ENCODE data around the gene GNG7. TPM values are rescaled to one million over a fixed set of nuclear protein-coding genes. Genes with fewer than 3 reads are reported as not detected.
A peak's percentile ranks its signal among the peaks of the same experiment; 100 is the strongest.
"Not testable (repeated sequence)": the region's sequence is repeated elsewhere in the genome, so short reads cannot be mapped to it uniquely, and the experiment has no call there.

The GNG7 gene
- total RNA-seq, 1 donor: 0.72 TPM

DNA sequence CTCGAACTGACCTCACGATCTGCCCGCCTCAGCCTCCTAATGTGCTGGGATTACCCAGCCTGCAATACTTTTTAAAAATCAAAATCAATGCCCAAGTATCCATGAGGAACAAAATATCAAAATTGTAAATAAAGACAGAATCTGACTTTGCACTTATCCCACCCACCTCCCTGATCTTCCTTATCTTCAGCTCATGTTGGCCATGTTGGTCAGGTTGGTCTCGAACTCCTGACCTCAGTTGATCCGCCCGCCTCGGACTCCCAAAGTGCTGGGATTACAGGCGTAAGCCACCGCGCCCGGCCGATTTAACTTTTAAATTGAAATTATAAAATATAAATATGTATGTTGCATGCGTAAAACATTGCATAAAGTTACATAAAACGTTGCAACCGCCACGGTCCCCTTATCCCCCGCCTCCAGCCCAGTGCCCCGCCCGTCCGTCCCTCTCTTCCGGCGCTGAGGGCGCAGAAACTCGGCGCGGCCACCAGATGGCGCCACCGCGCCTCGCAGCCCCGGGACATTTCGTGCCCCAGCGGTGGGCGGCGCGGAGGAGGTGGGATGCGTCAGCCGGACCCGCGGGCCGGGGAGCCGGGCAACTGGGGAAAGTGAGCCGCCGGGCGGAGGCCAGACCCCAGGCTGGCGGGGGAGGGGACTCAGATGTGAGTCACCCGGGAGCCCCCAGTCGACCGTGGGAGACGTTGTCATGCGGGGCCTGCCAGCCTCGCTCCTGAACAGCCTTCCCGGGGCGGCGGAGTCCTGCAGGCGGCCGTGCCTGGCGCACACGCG is 228.1 kb downstream of the GNG7 start:
- TF ChIP-seq, protein P1, sequence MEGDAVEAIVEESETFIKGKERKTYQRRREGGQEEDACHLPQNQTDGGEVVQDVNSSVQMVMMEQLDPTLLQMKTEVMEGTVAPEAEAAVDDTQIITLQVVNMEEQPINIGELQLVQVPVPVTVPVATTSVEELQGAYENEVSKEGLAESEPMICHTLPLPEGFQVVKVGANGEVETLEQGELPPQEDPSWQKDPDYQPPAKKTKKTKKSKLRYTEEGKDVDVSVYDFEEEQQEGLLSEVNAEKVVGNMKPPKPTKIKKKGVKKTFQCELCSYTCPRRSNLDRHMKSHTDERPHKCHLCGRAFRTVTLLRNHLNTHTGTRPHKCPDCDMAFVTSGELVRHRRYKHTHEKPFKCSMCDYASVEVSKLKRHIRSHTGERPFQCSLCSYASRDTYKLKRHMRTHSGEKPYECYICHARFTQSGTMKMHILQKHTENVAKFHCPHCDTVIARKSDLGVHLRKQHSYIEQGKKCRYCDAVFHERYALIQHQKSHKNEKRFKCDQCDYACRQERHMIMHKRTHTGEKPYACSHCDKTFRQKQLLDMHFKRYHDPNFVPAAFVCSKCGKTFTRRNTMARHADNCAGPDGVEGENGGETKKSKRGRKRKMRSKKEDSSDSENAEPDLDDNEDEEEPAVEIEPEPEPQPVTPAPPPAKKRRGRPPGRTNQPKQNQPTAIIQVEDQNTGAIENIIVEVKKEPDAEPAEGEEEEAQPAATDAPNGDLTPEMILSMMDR (IDR thresholded peaks at IDR 0.05; ENCODE audit: extremely low read depth, low read depth, low read length): peak; percentile 76
- H3K4me3 ChIP-seq (ENCODE audit: insufficient read depth, low read length): peak overlapping the region; percentile 100
- H3K36me3 ChIP-seq (ENCODE audit: insufficient read depth, low read length): peaks cover 16% of the 10 kb centered on the region
- peak overlapping the region; percentile 77 for H3K27ac ChIP-seq (ENCODE audit: low read depth, low read length)
- peaks cover 28% of the 10 kb centered on the region for H3K79me2 ChIP-seq (ENCODE audit: insufficient read depth, low read length)
- peak; percentile 99 for DNase-seq (ENCODE audit: insufficient read length, low spot score, missing footprints)
- peak overlapping the region; percentile 82 for H3K4me2 ChIP-seq (ENCODE audit: insufficient read depth, low read length)
- no peaks in the 10 kb centered on the region for H3K27me3 ChIP-seq (ENCODE audit: insufficient read depth, low read length)
- peaks cover 24% of the 10 kb centered on the region for H3K4me1 ChIP-seq (ENCODE audit: insufficient read depth, low read length)
- H2AFZ ChIP-seq (ENCODE audit: low read length): no peak overlapping the region
- H4K20me1 ChIP-seq (ENCODE audit: insufficient read depth, low read length): peaks cover 29% of the 10 kb centered on the region
- no peaks in the 10 kb centered on the region for H3K9me3 ChIP-seq (ENCODE audit: low read depth, low read length)

DNA sequence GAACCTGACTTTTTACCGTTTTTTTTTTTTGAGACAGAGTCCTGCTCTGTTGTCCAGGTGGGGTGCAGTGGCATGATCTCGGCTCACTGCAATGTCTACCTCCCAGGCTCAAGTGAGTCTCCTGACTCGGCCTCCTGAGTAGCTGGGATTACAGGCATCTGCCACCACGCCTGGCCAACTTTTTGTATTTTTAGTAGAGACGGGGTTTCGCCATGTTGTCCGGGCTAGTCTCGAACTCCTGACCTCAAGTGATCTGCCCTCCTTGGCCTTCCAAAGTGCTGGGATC is 232.6 kb downstream of the GNG7 start:
- not testable (repeated sequence) for H3K36me3 ChIP-seq (ENCODE audit: insufficient read depth, low read length); H3K27me3 ChIP-seq (ENCODE audit: insufficient read depth, low read length); DNase-seq (ENCODE audit: insufficient read length, low spot score, missing footprints); H3K9me3 ChIP-seq (ENCODE audit: low read depth, low read length); H4K20me1 ChIP-seq (ENCODE audit: insufficient read depth, low read length); H3K79me2 ChIP-seq (ENCODE audit: insufficient read depth, low read length); H3K4me3 ChIP-seq (ENCODE audit: insufficient read depth, low read length)
- Histone ChIP-seq H2AFZ (ENCODE audit: low read length) (peak overlapping the region; percentile 15), H3K4me1 (ENCODE audit: insufficient read depth, low read length) (peaks cover 16% of the 10 kb centered on the region), H3K4me2 (ENCODE audit: insufficient read depth, low read length) (peak overlapping the region; percentile 74), H3K27ac (ENCODE audit: low read depth, low read length) (peak overlapping the region; percentile 73)

DNA sequence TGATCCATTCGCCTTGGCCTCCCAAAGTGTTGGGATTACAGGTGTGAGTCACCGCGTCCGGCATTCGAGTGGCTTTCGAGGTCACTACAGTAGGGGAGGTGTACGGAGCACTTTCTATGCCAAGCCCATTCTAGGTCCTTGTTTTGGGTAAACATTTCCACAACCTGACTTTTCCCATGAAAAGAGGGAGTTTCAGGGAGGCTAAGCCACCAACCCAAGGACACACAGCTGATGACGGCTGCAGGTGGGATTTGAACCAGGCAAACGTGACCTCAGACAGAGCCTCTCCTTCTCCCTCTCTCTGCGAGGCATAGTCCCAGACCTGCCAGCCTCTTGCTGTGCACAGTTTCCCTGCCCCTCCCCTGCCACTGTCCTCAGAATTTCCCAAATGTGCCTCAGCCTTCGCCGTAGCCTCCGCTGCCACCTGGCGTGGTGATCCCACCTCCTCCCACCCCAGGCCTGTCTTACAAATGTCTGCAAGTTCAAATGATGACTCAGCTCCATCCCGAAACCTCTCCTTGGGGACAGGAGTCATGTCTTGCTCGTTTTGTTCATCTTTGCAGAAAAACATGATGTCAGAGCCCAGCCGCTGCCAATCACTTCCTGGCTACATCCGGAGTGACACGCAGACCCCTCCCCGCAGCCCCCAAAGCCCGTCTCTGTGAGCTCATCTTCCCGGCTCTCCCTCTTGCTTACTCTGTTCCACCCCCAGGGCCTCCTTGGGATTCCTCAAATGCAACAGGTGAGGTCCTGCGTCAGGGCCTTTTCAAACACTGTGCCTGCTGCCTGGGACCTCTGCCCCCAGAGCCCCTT is 233.2 kb downstream of the GNG7 start:
- peak overlapping the region; percentile 74 for H3K4me2 ChIP-seq (ENCODE audit: insufficient read depth, low read length)
- H3K27ac ChIP-seq (ENCODE audit: low read depth, low read length): peak overlapping the region; percentile 73
- no peaks in the 10 kb centered on the region for H3K27me3 ChIP-seq (ENCODE audit: insufficient read depth, low read length)
- peak; percentile 94 for DNase-seq (ENCODE audit: insufficient read length, low spot score, missing footprints)
- TF ChIP-seq, protein P1 (IDR thresholded peaks at IDR 0.05; ENCODE audit: extremely low read depth, low read depth, low read length): no peak
- no peaks in the 10 kb centered on the region for H3K36me3 ChIP-seq (ENCODE audit: insufficient read depth, low read length)
- H3K79me2 ChIP-seq (ENCODE audit: insufficient read depth, low read length): no peaks in the 10 kb centered on the region
- peak overlapping the region; percentile 15 for H2AFZ ChIP-seq (ENCODE audit: low read length)
- H4K20me1 ChIP-seq (ENCODE audit: insufficient read depth, low read length): no peaks in the 10 kb centered on the region
- H3K4me3 ChIP-seq (ENCODE audit: insufficient read depth, low read length): peak overlapping the region; percentile 30
- H3K9me3 ChIP-seq (ENCODE audit: low read depth, low read length): no peaks in the 10 kb centered on the region
- peaks cover 13% of the 10 kb centered on the region for H3K4me1 ChIP-seq (ENCODE audit: insufficient read depth, low read length)

DNA sequence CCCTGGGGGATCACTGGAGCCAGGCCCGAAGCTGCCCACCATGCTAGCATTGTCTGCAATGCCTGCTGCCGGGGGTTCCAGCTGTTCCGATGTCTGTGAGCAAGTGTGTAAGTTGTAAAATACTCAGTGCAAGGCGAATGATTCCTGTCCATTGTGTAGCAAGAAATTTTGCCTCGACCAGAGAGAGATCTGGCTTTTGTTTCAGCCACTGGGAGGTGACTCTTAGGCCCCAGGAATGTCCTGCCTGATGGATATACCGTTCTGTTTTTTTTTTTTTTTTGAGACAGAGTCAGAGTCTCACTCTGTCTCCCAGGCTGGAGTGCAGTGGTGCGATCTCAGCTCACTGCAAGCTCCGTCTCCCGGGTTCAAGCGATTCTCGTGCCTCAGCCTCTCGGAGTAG is 233.9 kb downstream of the GNG7 start:
- H3K4me1 ChIP-seq (ENCODE audit: insufficient read depth, low read length): peaks cover 10% of the 10 kb centered on the region
- no peaks in the 10 kb centered on the region for H3K36me3 ChIP-seq (ENCODE audit: insufficient read depth, low read length)
- H3K4me2 ChIP-seq (ENCODE audit: insufficient read depth, low read length): no peak overlapping the region
- no peak for DNase-seq (ENCODE audit: insufficient read length, low spot score, missing footprints)
- no peak overlapping the region for H2AFZ ChIP-seq (ENCODE audit: low read length)
- no peak overlapping the region for H3K27ac ChIP-seq (ENCODE audit: low read depth, low read length)
- H3K4me3 ChIP-seq (ENCODE audit: insufficient read depth, low read length): no peak overlapping the region
- TF ChIP-seq, protein P1 (IDR thresholded peaks at IDR 0.05; ENCODE audit: extremely low read depth, low read depth, low read length): no peak
- H4K20me1 ChIP-seq (ENCODE audit: insufficient read depth, low read length): no peaks in the 10 kb centered on the region
- no peaks in the 10 kb centered on the region for H3K79me2 ChIP-seq (ENCODE audit: insufficient read depth, low read length)
- no peaks in the 10 kb centered on the region for H3K27me3 ChIP-seq (ENCODE audit: insufficient read depth, low read length)
- no peaks in the 10 kb centered on the region for H3K9me3 ChIP-seq (ENCODE audit: low read depth, low read length)

Data from osteoblast (primary cell).